HG03558 (cell line): Measurements from ENCODE around the gene ENGASE.

Source experiments
- ATAC-seq: cut with Tn5 transposase; IDR thresholded peaks from one replicate; pipeline ENCODE4 v1.9.1; 2021; ENCODE audit warnings: moderate number of reproducible peaks; ENCODE audit not compliant: unreplicated experiment; ENCODE audit errors: extremely low read depth

Gene ENGASE

GRCh38 chr17:79036596-79036995 is 38.0 kb upstream of the ENGASE start:
- ATAC-seq: no peak

- ATAC-seq: no peak
Observed at GRCh38 chr17:79038545-79039135, 36.0 kb upstream of the ENGASE start.

- ATAC-seq: no peak
Observed at GRCh38 chr17:79039171-79039570, 35.5 kb upstream of the ENGASE start.

GRCh38 chr17:79039886-79040285 is 34.7 kb upstream of the ENGASE start:
- ATAC-seq: no peak

- no peak for ATAC-seq
Observed at GRCh38 chr17:79041041-79041570, 33.5 kb upstream of the ENGASE start.

GRCh38 chr17:79041723-79042420 is 32.8 kb upstream of the ENGASE start:
- ATAC-seq: no peak

- no peak for ATAC-seq
Observed at GRCh38 chr17:79042421-79043190, 32.0 kb upstream of the ENGASE start.

- ATAC-seq: no peak
Observed at GRCh38 chr17:79043191-79043930, 31.3 kb upstream of the ENGASE start.

GRCh38 chr17:79043931-79044320 is 30.7 kb upstream of the ENGASE start:
- no peak for ATAC-seq

GRCh38 chr17:79044462-79044861 is 30.2 kb upstream of the ENGASE start:
- no peak for ATAC-seq

- ATAC-seq: no peak
Observed at GRCh38 chr17:79045001-79045729, 29.5 kb upstream of the ENGASE start.

- ATAC-seq: no peak
Observed at GRCh38 chr17:79045842-79046196, 28.8 kb upstream of the ENGASE start.

GRCh38 chr17:79046197-79046915 is 28.3 kb upstream of the ENGASE start:
- no peak for ATAC-seq

GRCh38 chr17:79046916-79047280 is 27.7 kb upstream of the ENGASE start:
- no peak for ATAC-seq

- no peak for ATAC-seq
Observed at GRCh38 chr17:79047291-79047920, 27.2 kb upstream of the ENGASE start.

- ATAC-seq: no peak
Observed at GRCh38 chr17:79047923-79048825, 26.4 kb upstream of the ENGASE start.

- no peak for ATAC-seq
Observed at GRCh38 chr17:79048826-79049755, 25.5 kb upstream of the ENGASE start.
